Uterus (tissue), 4 donors: ENCODE measurements around the gene PDGFC. TPM values are rescaled to one million over a fixed set of nuclear protein-coding genes. Genes with fewer than 3 reads are reported as not detected.

ENCODE experiments used
- DNase-seq, 2 donors: peaks; one replicate each; pipeline ENCODE4 v3.0.0-alpha.2; 2019 to 2020
- H3K27ac ChIP-seq, 2 donors: fragments of 200-600 bp; sonication (generic); 1 replicate in 1 of 2; 2 replicates in 1 of 2; pipeline ENCODE4 v1.5.1; 2016 to 2018
- H3K27me3 ChIP-seq, 2 donors: fragments of 200-600 bp; sonication (generic); one replicate each; pipeline ENCODE4 v1.5.1; 2018 to 2019; ENCODE audit warnings: control low read depth in 1 of 2
- H3K36me3 ChIP-seq, 2 donors: fragments of 200-600 bp; sonication (generic); one replicate each; pipeline ENCODE4 v1.5.1; 2019; ENCODE audit warnings: control low read depth in 1 of 2
- H3K4me1 ChIP-seq, 2 donors: fragments of 200-600 bp; sonication (generic); one replicate each; pipeline ENCODE4 v1.5.1; 2018 to 2019; ENCODE audit warnings: control low read depth in 1 of 2
- H3K4me3 ChIP-seq, 2 donors: fragments of 200-600 bp; sonication (generic); 1 replicate in 1 of 2; 2 replicates in 1 of 2; pipeline ENCODE4 v1.5.1; 2018 to 2019; ENCODE audit warnings: mild to moderate bottlenecking in 1 of 2
- H3K9me3 ChIP-seq, 2 donors: fragments of 200-600 bp; sonication (generic); one replicate each; pipeline ENCODE4 v1.5.1; 2019; ENCODE audit warnings: control low read depth in 1 of 2
- CTCF ChIP-seq, 4 experiments: fragments of 200-600 bp in 2 of 4; fragments of 450-650 bp in 2 of 4; sonication (generic) in 2 of 4; IDR thresholded peaks; one replicate each; pipeline ENCODE4 v1.5.1; 2016 to 2019; ENCODE audit warnings: antibody characterized with exemption in 4 of 4, mild to moderate bottlenecking in 2 of 4, moderate library complexity in 1 of 4
- POLR2A ChIP-seq, 2 donors: fragments of 450-650 bp; IDR thresholded peaks; one replicate each; pipeline ENCODE4 v1.6.1; 2016; ENCODE audit warnings: antibody characterized with exemption in 2 of 2, mild to moderate bottlenecking in 1 of 2, moderate library complexity in 1 of 2
- intact Hi-C: fragments of 100-400 bp; cut with DNase I; formaldehyde crosslinking; loops from one replicate; pipeline ENCODE4 v1.15.1; 2023; ENCODE audit warnings: low total_unique reads
- total RNA-seq, 4 donors: library from RNA; depleted of rRNA in 3 of 4; stranded (reverse); fragments of >200 nt in 3 of 4; gene quantifications; one replicate each; pipeline versions ENCODE4 v1.1.0 to v1.2.4, GENCODE V29; 2014 to 2023
- donor health status: DM: yes; HTN: yes; CAD: no.

Gene PDGFC
- total RNA-seq, 4 donors from 2014 or later: 22.5 to 103 (median 70.2) TPM

DNA sequence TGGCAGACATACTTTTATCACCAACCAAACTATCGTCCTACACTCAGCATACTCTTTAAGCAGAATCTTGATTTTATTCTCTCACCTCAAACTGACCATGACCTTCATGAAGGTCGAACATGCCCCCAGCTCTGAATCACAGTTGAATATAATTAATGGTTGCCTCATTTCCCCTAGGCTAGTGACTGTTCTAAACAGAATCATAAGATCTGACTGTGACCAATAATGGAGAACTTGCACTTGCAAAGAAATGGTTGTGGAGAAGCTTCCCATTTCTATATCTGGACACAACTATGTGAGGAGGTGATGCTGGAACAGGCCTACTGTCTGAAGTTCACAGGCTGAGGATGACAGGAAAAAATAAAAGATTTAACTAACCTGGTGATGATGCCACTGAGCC is 85.1 kb downstream of the PDGFC start:
- Histone ChIP-seq H3K27me3 (no peaks in the 10 kb centered on the region), H3K27ac (no peak overlapping the region), H3K4me3 (no peak overlapping the region), H3K9me3 (no peaks in the 10 kb centered on the region), H3K4me1 (no peaks in the 10 kb centered on the region), H3K36me3 (no peaks in the 10 kb centered on the region)
- intact Hi-C loops: no loop called here
- DNase-seq: no peak
- no peak for TF ChIP-seq CTCF (IDR thresholded peaks at IDR 0.05)
- no peak for TF ChIP-seq POLR2A (IDR thresholded peaks at IDR 0.05)

DNA sequence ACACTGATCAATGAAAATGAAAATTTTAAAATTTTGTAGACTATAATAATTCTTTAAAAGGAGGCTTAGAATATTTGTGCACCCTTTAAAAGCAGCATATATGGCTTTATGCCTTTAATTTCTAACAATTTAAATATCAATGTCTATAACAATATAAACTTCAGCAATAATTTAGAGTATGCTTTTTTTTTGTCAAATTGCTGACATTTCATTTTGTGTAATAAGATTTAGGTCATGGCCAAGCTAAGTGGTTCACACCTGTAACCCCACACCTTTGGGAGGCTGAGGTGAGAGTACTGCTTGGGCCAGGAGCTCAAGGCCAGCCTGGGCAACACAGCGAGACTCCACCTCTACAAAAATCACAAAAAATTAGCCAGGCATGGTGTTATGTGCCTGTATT is 86.2 kb downstream of the PDGFC start:
- no peak for DNase-seq
- no peak overlapping the region for H3K4me3 ChIP-seq
- H3K36me3 ChIP-seq: no peaks in the 10 kb centered on the region
- no peaks in the 10 kb centered on the region for H3K4me1 ChIP-seq
- no peaks in the 10 kb centered on the region for H3K9me3 ChIP-seq
- no peak overlapping the region for H3K27ac ChIP-seq
- TF ChIP-seq CTCF (IDR thresholded peaks at IDR 0.05): no peak
- intact Hi-C loops: no loop called here
- no peaks in the 10 kb centered on the region for H3K27me3 ChIP-seq

- Histone ChIP-seq H3K4me3 (no peak overlapping the region), H3K27me3 (no peaks in the 10 kb centered on the region), H3K36me3 (no peaks in the 10 kb centered on the region), H3K9me3 (no peaks in the 10 kb centered on the region), H3K4me1 (no peaks in the 10 kb centered on the region), H3K27ac (no peak overlapping the region)
- DNase-seq: no peak
- intact Hi-C loops: no loop called here
- TF ChIP-seq POLR2A (IDR thresholded peaks at IDR 0.05) (no peak), CTCF (IDR thresholded peaks at IDR 0.05) (no peak)
Measured at GRCh38 chr4:156884183-156884582, 87.4 kb downstream of the PDGFC start.

DNA sequence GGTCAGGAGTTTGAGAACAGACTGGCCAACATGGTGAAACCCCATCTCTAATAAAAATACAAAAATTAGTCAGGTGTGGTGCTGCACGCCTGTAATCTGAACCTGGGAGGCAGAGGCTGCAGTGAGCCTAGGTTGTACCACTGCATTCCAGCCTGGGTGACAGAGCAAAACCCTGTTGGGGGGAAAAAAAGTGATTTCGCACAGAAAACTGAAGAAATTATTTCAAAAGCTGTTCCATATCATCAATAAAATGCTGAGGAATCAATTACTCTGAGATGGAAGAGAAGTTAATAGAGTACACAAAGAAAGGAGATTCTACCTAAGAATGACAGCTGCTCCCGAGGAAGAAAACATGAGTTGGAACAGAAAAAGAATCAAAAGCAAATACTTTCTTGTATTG is 95.9 kb downstream of the PDGFC start:
- H3K36me3 ChIP-seq: no peaks in the 10 kb centered on the region
- DNase-seq: no peak
- H3K27ac ChIP-seq: no peak overlapping the region
- TF ChIP-seq CTCF (IDR thresholded peaks at IDR 0.05): no peak
- no peak for TF ChIP-seq POLR2A (IDR thresholded peaks at IDR 0.05)
- H3K4me3 ChIP-seq: no peak overlapping the region
- no peaks in the 10 kb centered on the region for H3K27me3 ChIP-seq
- H3K9me3 ChIP-seq: no peaks in the 10 kb centered on the region
- intact Hi-C loops: no loop called here
- peaks cover 0 to 9% of the 10 kb centered on the region in 2 donors for H3K4me1 ChIP-seq

GRCh38 chr4:156875055-156875454 is 96.5 kb downstream of the PDGFC start:
- TF ChIP-seq CTCF (IDR thresholded peaks at IDR 0.05): no peak
- no peak for TF ChIP-seq POLR2A (IDR thresholded peaks at IDR 0.05)
- intact Hi-C loops: no loop called here
- Histone ChIP-seq H3K4me3 (no peak overlapping the region), H3K36me3 (no peaks in the 10 kb centered on the region), H3K27me3 (no peaks in the 10 kb centered on the region), H3K4me1 (peaks cover 0 to 10% of the 10 kb centered on the region in 2 donors), H3K9me3 (no peaks in the 10 kb centered on the region), H3K27ac (no peak overlapping the region)
- DNase-seq: no peak
